ENCODE results near the gene XRCC3.

Gene XRCC3

DNA sequence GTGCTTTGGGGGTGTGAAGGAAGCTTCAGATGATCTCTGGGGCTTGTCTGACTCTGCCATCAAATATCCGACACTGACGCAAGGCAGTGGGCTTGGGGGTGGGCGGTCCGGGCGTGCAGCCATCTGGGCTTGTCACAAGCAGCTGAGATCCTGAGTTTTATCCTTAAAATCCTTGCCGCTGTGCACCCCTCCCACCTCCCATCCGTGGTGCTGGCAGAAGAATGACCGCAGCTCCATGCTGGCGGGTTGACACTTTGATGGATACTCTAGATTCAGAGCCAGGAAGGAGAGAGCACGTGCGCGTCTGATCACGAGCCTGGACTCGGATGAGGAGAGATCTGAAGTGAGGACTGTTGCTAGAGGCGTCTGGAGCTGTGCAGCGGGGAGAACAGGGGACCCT is 3.3 kb upstream of the XRCC3 start:
- TF ChIP-seq, protein P1, sequence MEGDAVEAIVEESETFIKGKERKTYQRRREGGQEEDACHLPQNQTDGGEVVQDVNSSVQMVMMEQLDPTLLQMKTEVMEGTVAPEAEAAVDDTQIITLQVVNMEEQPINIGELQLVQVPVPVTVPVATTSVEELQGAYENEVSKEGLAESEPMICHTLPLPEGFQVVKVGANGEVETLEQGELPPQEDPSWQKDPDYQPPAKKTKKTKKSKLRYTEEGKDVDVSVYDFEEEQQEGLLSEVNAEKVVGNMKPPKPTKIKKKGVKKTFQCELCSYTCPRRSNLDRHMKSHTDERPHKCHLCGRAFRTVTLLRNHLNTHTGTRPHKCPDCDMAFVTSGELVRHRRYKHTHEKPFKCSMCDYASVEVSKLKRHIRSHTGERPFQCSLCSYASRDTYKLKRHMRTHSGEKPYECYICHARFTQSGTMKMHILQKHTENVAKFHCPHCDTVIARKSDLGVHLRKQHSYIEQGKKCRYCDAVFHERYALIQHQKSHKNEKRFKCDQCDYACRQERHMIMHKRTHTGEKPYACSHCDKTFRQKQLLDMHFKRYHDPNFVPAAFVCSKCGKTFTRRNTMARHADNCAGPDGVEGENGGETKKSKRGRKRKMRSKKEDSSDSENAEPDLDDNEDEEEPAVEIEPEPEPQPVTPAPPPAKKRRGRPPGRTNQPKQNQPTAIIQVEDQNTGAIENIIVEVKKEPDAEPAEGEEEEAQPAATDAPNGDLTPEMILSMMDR (conservative IDR thresholded peaks at IDR 0.05; ENCODE audit: low read depth, low read length), result no peak
- DNase-seq (ENCODE audit: low read depth), result no peak
- no peak overlapping the region for H3K4me3 ChIP-seq (ENCODE audit: low read length)

DNA sequence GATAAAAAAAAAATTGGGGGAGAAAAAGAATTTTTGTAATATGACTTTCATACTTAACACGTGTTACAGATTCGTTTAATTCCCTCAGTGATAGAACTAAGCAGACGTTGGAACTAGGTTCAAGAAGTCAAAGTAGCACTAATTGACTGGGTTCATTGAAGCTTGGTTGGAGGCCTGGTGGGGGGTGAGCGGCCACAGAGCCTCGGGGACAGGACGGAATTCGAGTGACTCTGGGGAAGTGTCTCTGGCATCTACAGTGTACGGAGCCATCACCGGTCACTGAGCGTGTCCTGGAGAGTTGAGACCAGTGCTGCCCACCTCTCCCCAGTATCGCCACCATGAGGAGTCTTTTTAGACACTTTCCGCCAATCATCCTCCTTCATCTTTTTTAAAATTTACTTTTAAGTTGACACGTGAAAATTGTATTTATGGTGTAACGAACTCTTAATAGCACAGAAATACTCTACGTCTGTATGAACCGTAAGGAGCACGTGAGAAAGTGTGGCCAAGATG is 1.7 kb upstream of the XRCC3 start:
- TF ChIP-seq, protein P1 (conservative IDR thresholded peaks at IDR 0.05; ENCODE audit: low read depth, low read length), result no peak
- H3K4me3 ChIP-seq (ENCODE audit: low read length), result peak overlapping the region; percentile 64
- DNase-seq (ENCODE audit: low read depth), result no peak

GRCh38 chr14:103716091-103716801 is 995 bp upstream of the XRCC3 start:
- TF ChIP-seq, protein P1 (conservative IDR thresholded peaks at IDR 0.05; ENCODE audit: low read depth, low read length), result no peak
- DNase-seq (ENCODE audit: low read depth), result no peak
- H3K4me3 ChIP-seq (ENCODE audit: low read length), result peak overlapping the region; percentile 64

GRCh38 chr14:103714063-103714724 is 1.1 kb downstream of the XRCC3 start:
- TF ChIP-seq, protein P1 (conservative IDR thresholded peaks at IDR 0.05; ENCODE audit: low read depth, low read length), result no peak
- H3K4me3 ChIP-seq (ENCODE audit: low read length), result peak overlapping the region; percentile 37

DNA sequence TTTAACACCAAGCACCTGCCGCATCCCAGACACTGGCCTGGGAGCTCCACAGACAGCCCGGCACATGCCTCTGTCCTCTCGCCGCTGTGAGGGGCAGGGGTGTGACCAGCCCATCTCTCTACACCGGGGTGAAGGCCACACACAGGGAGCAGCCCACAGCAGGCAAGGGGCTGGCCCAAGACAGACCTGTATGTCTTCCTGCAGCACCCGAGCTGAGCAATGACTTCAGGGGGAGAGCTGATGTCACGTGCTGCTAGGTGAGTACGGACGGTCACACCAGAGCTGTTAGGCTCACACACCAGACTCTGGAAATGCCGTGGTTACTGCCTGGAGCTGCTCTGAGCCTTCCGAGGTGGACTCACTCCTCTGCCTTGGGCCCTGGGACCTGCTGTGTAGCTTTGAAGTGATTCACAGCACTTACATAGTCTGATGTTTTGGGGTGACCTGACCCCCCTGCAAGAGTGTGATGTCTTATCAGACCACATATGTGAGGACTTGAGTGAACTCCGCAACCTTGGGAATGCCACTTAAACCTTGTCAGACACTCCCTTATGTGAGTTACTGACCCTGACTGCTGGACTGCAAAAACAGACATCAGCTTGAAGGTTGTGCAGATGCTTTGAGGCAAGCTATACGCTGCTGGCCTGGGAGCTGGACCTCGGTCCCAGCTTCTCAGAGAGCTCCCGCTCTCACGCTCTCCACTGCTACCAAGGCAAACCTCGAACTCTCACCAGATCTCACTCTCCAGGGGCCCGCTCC is 1.8 kb downstream of the XRCC3 start:
- DNase-seq (ENCODE audit: low read depth), result no peak
- TF ChIP-seq, protein P1 (conservative IDR thresholded peaks at IDR 0.05; ENCODE audit: low read depth, low read length), result no peak
- H3K4me3 ChIP-seq (ENCODE audit: low read length), result no peak overlapping the region

More at GRCh38 chr14:103714063-103714724, 1.1 kb downstream of the XRCC3 start:
- DNase-seq (ENCODE audit: low read depth), result no peak

- TF ChIP-seq, protein P1 (conservative IDR thresholded peaks at IDR 0.05; ENCODE audit: low read depth, low read length), result no peak
Measured at GRCh38 chr14:103712633-103713247, 2.5 kb downstream of the XRCC3 start.

More at GRCh38 chr14:103712633-103713247, 2.5 kb downstream of the XRCC3 start:
- no peak overlapping the region for H3K4me3 ChIP-seq (ENCODE audit: low read length)
- DNase-seq (ENCODE audit: low read depth), result no peak
